Muscle layer of colon (tissue), 2 donors: ENCODE measurements around the gene ETV5.
"Not testable (repeated sequence)": the region's sequence is repeated elsewhere in the genome, so short reads cannot be mapped to it uniquely, and the experiment has no call there.

ENCODE experiments used
- H3K27ac ChIP-seq: one replicate; pipeline ENCODE4 v1.7.0; 2013; ENCODE audit warnings: low read depth, mild to moderate bottlenecking, low read length, moderate library complexity
- H3K27me3 ChIP-seq, 2 donors: one replicate each; pipeline ENCODE4 v1.7.0; 2013; ENCODE audit warnings: low read length in 2 of 2, mild to moderate bottlenecking in 2 of 2; ENCODE audit not compliant: insufficient read depth in 2 of 2, control insufficient read depth in 1 of 2
- H3K36me3 ChIP-seq: one replicate; pipeline ENCODE4 v1.7.0; 2013; ENCODE audit warnings: mild to moderate bottlenecking, low read length; ENCODE audit not compliant: insufficient read depth
- H3K4me1 ChIP-seq: one replicate; pipeline ENCODE4 v1.7.0; 2013; ENCODE audit warnings: mild to moderate bottlenecking, low read length; ENCODE audit not compliant: insufficient read depth
- H3K4me3 ChIP-seq, 2 donors: one replicate each; pipeline ENCODE4 v1.7.0; 2013; ENCODE audit warnings: low read length in 2 of 2, low read depth in 1 of 2, mild to moderate bottlenecking in 1 of 2, moderate library complexity in 1 of 2
- H3K9ac ChIP-seq: one replicate; pipeline ENCODE4 v1.7.0; 2013; ENCODE audit warnings: low read length
- H3K9me3 ChIP-seq: one replicate; pipeline ENCODE4 v1.7.0; 2013; ENCODE audit warnings: mild to moderate bottlenecking, low read length
- donor health status: abdominal sarcoma.
- donor health status: Adenocarcinoma of cecum.

ETV5 gene

DNA sequence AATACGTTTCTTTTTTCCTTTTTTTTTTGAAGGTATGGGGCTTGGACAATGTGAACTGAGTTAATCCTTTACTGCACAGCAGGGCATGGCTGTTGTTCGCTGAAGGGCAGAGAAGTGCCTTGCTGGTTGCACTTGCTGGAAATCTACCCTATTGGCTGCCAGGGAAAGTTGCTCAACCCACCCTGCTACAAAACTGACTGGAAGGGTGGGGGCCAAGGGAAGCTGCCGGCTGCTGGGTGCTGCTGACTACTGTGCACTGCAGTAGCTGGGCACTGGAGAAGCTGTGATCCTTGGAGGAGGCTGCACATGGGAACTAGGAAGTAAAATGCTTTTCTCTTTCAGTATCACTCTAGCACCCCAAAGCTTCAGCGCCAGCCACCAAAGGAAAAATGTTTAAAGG, 70.5 kb downstream of the ETV5 start:
- Histone ChIP-seq H3K9ac (no peak overlapping the region), H3K27me3 (no peaks in the 10 kb centered on the region)

DNA sequence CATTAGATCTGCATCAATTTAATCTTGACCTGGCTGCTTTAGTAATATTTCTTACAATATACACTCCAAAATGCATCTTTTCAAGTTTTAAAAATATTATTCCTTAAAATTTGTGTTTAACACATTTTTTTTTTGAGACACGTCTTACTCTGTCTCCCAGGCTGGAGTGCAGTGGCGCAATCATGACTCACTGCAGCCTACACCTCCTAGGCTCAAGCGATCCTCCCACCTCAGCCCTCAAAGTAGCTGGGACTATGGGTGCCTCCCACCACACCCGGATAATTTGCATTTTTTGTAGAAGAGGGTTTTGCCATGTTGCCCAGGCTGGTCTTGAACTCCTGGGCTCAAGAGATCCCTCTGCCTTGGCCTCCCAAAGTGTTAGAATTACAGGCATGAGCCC, 73.6 kb downstream of the ETV5 start:
- H3K4me1 ChIP-seq, result no peaks in the 10 kb centered on the region
- no peaks in the 10 kb centered on the region for H3K27me3 ChIP-seq
- H3K27ac ChIP-seq, result no peak overlapping the region
- no peaks in the 10 kb centered on the region for H3K9me3 ChIP-seq
- no peaks in the 10 kb centered on the region for H3K36me3 ChIP-seq
- H3K4me3 ChIP-seq, result no peak overlapping the region
- no peak overlapping the region for H3K9ac ChIP-seq

More for the DNA sequence above, 70.5 kb downstream of the ETV5 start:
- no peak overlapping the region for H3K4me3 ChIP-seq
- H3K27ac ChIP-seq, result no peak overlapping the region
- H3K9me3 ChIP-seq, result no peaks in the 10 kb centered on the region
- H3K36me3 ChIP-seq, result no peaks in the 10 kb centered on the region
- H3K4me1 ChIP-seq, result no peaks in the 10 kb centered on the region

- H3K9ac ChIP-seq, result no peak overlapping the region
- H3K4me1 ChIP-seq, result no peaks in the 10 kb centered on the region
- H3K4me3 ChIP-seq, result no peak overlapping the region
- no peak overlapping the region for H3K27ac ChIP-seq
- no peaks in the 10 kb centered on the region for H3K36me3 ChIP-seq
- no peaks in the 10 kb centered on the region for H3K27me3 ChIP-seq
- H3K9me3 ChIP-seq, result no peaks in the 10 kb centered on the region
Observed at GRCh38 chr3:186032321-186032720, 76.6 kb downstream of the ETV5 start.

- not testable (repeated sequence) for H3K9ac ChIP-seq, H3K4me1 ChIP-seq, H3K27me3 ChIP-seq, H3K27ac ChIP-seq, H3K4me3 ChIP-seq, H3K9me3 ChIP-seq, H3K36me3 ChIP-seq
Observed at GRCh38 chr3:186025993-186026392, 82.9 kb downstream of the ETV5 start.

- Histone ChIP-seq H3K27ac (no peak overlapping the region), H3K4me3 (no peak overlapping the region), H3K9ac (no peak overlapping the region), H3K4me1 (no peaks in the 10 kb centered on the region), H3K27me3 (no peaks in the 10 kb centered on the region), H3K36me3 (no peaks in the 10 kb centered on the region), H3K9me3 (no peaks in the 10 kb centered on the region)
Observed at GRCh38 chr3:186025161-186025560, 83.7 kb downstream of the ETV5 start.

- no peak overlapping the region for H3K9ac ChIP-seq
- no peaks in the 10 kb centered on the region for H3K9me3 ChIP-seq
- H3K27me3 ChIP-seq, result no peaks in the 10 kb centered on the region
- H3K4me1 ChIP-seq, result no peaks in the 10 kb centered on the region
- H3K36me3 ChIP-seq, result no peaks in the 10 kb centered on the region
- no peak overlapping the region for H3K27ac ChIP-seq
- H3K4me3 ChIP-seq, result no peak overlapping the region
Observed at GRCh38 chr3:186024210-186024609, 84.7 kb downstream of the ETV5 start.

GRCh38 chr3:186022931-186023330, 86.0 kb downstream of the ETV5 start:
- no peaks in the 10 kb centered on the region for H3K27me3 ChIP-seq
- no peaks in the 10 kb centered on the region for H3K4me1 ChIP-seq
- no peak overlapping the region for H3K27ac ChIP-seq
- no peaks in the 10 kb centered on the region for H3K36me3 ChIP-seq
- no peaks in the 10 kb centered on the region for H3K9me3 ChIP-seq
- no peak overlapping the region for H3K9ac ChIP-seq
- H3K4me3 ChIP-seq, result no peak overlapping the region

GRCh38 chr3:186021673-186022362, 87.1 kb downstream of the ETV5 start:
- Histone ChIP-seq H3K9ac (no peak overlapping the region), H3K4me1 (no peaks in the 10 kb centered on the region)

GRCh38 chr3:186021250-186021649, 87.6 kb downstream of the ETV5 start:
- H3K9ac ChIP-seq, H3K4me3 ChIP-seq, H3K27me3 ChIP-seq, H3K9me3 ChIP-seq, H3K27ac ChIP-seq, H3K36me3 ChIP-seq, H3K4me1 ChIP-seq: not testable (repeated sequence)

More at GRCh38 chr3:186021673-186022362, 87.1 kb downstream of the ETV5 start:
- no peaks in the 10 kb centered on the region for H3K27me3 ChIP-seq
- no peaks in the 10 kb centered on the region for H3K36me3 ChIP-seq
- no peak overlapping the region for H3K27ac ChIP-seq
- no peak overlapping the region for H3K4me3 ChIP-seq
- no peaks in the 10 kb centered on the region for H3K9me3 ChIP-seq

GRCh38 chr3:186019288-186019687, 89.6 kb downstream of the ETV5 start:
- not testable (repeated sequence) for H3K36me3 ChIP-seq, H3K9me3 ChIP-seq, H3K4me1 ChIP-seq, H3K27me3 ChIP-seq, H3K4me3 ChIP-seq, H3K9ac ChIP-seq, H3K27ac ChIP-seq

DNA sequence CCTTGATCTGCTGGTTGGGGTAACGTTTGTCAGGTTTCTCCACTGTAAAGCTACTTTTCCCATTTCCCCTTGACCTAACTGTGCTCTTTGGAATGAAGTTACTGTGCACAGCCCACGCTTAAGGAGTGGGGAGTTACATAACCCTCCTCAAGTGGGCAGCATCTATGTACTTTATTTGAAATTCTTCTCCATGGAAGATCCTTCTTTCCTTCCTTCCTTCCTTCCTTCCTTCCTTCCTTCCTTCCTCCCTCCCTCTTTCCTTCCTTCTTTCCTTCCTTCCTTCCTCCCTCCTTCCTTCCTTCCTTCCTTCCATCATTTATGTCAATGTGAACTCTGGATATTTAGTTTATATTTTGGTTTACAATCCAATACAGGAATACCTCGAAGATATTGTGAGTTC, 94.0 kb downstream of the ETV5 start:
- no peaks in the 10 kb centered on the region for H3K4me1 ChIP-seq
- no peaks in the 10 kb centered on the region for H3K36me3 ChIP-seq
- H3K27me3 ChIP-seq, result no peaks in the 10 kb centered on the region
- H3K27ac ChIP-seq, result no peak overlapping the region
- no peaks in the 10 kb centered on the region for H3K9me3 ChIP-seq
- no peak overlapping the region for H3K9ac ChIP-seq
- H3K4me3 ChIP-seq, result no peak overlapping the region

- Histone ChIP-seq H3K9me3 (no peaks in the 10 kb centered on the region), H3K27ac (no peak overlapping the region), H3K4me3 (no peak overlapping the region), H3K9ac (no peak overlapping the region), H3K27me3 (no peaks in the 10 kb centered on the region), H3K4me1 (no peaks in the 10 kb centered on the region), H3K36me3 (no peaks in the 10 kb centered on the region)
Observed at GRCh38 chr3:186013312-186013711, 95.6 kb downstream of the ETV5 start.
